ENCODE measurements around the gene RHNO1.

RHNO1 gene

DNA sequence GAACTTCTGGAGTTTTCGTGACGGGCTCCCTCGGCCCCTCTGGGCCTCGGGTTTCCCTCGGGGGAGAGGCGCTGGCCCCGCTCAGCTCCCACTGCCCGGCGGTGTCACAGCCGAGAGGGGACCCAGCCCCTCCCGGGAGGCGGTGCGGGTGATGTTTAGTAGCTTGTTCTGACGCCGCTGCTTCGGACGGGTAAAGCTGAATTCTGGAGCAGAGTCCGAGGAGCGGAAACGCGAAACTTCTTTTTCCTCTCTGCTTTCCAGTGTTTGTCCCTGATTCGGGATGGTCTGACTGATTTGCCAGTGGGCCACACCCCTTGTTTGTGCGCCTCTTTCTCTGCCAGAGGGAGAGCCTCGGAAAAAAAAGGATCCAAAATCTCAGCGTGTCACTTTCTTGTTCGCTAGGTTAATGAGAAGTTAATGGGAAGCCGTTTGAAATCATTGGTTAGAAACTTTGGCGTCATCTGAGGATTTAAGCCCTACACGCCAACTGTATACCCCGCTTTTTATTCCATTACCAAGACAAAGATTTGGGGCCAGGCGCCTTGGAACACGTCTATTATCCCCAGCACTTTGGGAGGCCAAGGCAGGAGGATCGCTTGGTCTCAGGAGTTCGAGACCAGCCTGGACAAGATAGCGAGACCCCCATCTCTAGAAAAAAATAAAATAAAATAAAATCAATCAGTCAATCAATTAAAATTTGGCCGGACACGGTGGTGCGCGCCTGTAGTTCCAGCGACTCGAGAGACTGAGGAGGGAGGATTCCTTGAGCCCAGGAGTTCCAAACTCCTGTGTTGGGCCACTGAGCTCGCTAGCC is 14.4 kb downstream of the RHNO1 start (continued):
- TF ChIP-seq, protein P1, sequence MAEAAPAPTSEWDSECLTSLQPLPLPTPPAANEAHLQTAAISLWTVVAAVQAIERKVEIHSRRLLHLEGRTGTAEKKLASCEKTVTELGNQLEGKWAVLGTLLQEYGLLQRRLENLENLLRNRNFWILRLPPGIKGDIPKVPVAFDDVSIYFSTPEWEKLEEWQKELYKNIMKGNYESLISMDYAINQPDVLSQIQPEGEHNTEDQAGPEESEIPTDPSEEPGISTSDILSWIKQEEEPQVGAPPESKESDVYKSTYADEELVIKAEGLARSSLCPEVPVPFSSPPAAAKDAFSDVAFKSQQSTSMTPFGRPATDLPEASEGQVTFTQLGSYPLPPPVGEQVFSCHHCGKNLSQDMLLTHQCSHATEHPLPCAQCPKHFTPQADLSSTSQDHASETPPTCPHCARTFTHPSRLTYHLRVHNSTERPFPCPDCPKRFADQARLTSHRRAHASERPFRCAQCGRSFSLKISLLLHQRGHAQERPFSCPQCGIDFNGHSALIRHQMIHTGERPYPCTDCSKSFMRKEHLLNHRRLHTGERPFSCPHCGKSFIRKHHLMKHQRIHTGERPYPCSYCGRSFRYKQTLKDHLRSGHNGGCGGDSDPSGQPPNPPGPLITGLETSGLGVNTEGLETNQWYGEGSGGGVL (tag by site-specific recombination; IDR thresholded peaks at IDR 0.05): no peak
- TF ChIP-seq HOXA7 (CRISPR knock-in tag; IDR thresholded peaks at IDR 0.05; ENCODE audit: borderline replicate concordance) (no peak), ZNF354C (tag by site-specific recombination; IDR thresholded peaks at IDR 0.05; ENCODE audit: borderline replicate concordance, low read depth) (no peak), ZNF404 (tag by site-specific recombination; IDR thresholded peaks at IDR 0.05) (no peak), ZNF155 (tag by site-specific recombination; IDR thresholded peaks at IDR 0.05) (no peak), ZNF350 (tag by site-specific recombination; IDR thresholded peaks at IDR 0.05) (no peak), ZNF223 (tag by site-specific recombination; IDR thresholded peaks at IDR 0.05) (no peak), ZNF341 (tag by site-specific recombination; IDR thresholded peaks at IDR 0.05; ENCODE audit: low read depth) (peak; percentile 49), GLI4 (tag by site-specific recombination; IDR thresholded peaks at IDR 0.05) (no peak), ZNF600 (tag by site-specific recombination; IDR thresholded peaks at IDR 0.05) (peak; percentile 92), ZNF623 (tag by site-specific recombination; IDR thresholded peaks at IDR 0.05) (no peak), ZFP37 (tag by site-specific recombination; IDR thresholded peaks at IDR 0.05) (no peak), ZNF561 (tag by site-specific recombination; IDR thresholded peaks at IDR 0.05; ENCODE audit: borderline replicate concordance) (no peak), ZBTB6 (tag by site-specific recombination; IDR thresholded peaks at IDR 0.05) (no peak), SP3 (tag by site-specific recombination; IDR thresholded peaks at IDR 0.05) (no peak), HOXC10 (CRISPR knock-in tag; IDR thresholded peaks at IDR 0.05) (no peak), ZNF449 (tag by site-specific recombination; IDR thresholded peaks at IDR 0.05) (no peak), FEZF1 (tag by site-specific recombination; IDR thresholded peaks at IDR 0.05) (no peak), SETDB1 (IDR thresholded peaks at IDR 0.05; ENCODE audit: insufficient read length, low read length) (no peak), ZNF2 (tag by site-specific recombination; IDR thresholded peaks at IDR 0.05) (no peak), PRDM4 (tag by site-specific recombination; IDR thresholded peaks at IDR 0.05) (no peak), ZNF473 (tag by site-specific recombination; IDR thresholded peaks at IDR 0.05) (no peak), ZNF416 (tag by site-specific recombination; IDR thresholded peaks at IDR 0.05) (no peak), KLF10 (tag by site-specific recombination; IDR thresholded peaks at IDR 0.05) (0 out of 2 replicates have a peak, but pooled peaks have one; percentile 38), ZBTB11 (tag by site-specific recombination; conservative IDR thresholded peaks at IDR 0.05; ENCODE audit: low read depth) (peak; percentile 1; the same call in 1 of the 2 replicates)
- TF ChIP-seq, protein P2, sequence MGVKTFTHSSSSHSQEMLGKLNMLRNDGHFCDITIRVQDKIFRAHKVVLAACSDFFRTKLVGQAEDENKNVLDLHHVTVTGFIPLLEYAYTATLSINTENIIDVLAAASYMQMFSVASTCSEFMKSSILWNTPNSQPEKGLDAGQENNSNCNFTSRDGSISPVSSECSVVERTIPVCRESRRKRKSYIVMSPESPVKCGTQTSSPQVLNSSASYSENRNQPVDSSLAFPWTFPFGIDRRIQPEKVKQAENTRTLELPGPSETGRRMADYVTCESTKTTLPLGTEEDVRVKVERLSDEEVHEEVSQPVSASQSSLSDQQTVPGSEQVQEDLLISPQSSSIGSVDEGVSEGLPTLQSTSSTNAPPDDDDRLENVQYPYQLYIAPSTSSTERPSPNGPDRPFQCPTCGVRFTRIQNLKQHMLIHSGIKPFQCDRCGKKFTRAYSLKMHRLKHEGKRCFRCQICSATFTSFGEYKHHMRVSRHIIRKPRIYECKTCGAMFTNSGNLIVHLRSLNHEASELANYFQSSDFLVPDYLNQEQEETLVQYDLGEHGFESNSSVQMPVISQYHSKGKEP (tag by site-specific recombination; IDR thresholded peaks at IDR 0.05): no peak
- TF ChIP-seq, protein P3, sequence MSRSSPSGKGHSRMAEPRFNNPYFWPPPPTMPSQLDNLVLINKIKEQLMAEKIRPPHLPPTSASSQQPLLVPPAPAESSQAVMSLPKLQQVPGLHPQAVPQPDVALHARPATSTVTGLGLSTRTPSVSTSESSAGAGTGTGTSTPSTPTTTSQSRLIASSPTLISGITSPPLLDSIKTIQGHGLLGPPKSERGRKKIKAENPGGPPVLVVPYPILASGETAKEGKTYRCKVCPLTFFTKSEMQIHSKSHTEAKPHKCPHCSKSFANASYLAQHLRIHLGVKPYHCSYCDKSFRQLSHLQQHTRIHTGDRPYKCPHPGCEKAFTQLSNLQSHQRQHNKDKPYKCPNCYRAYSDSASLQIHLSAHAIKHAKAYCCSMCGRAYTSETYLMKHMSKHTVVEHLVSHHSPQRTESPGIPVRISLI (tag by site-specific recombination; IDR thresholded peaks at IDR 0.05): no peak

Measured in HEK293 (cell line).